Immature natural killer cell (primary cell): Measurements from ENCODE around the gene MT1G. TPM values are rescaled to one million over a fixed set of nuclear protein-coding genes. Genes with fewer than 3 reads are reported as not detected.
A peak's percentile ranks its signal among the peaks of the same experiment; 100 is the strongest.

Experiments
- DNase-seq, 3 donors: peaks; one replicate each; pipeline ENCODE4 v3.0.0; 2022; ENCODE audit warnings: mixed read lengths in 1 of 3
- H3K27ac Mint-ChIP-seq, 6 donors: one replicate each; pipeline ENCODE4 v1.8.0; 2020; ENCODE audit warnings: mixed read lengths in 6 of 6, mild to moderate bottlenecking in 5 of 6, inconsistent platforms in 4 of 6, moderate library complexity in 3 of 6
- H3K27me3 Mint-ChIP-seq, 3 donors: one replicate each; pipeline ENCODE4 v1.8.0; 2020 to 2021; ENCODE audit warnings: low read depth in 3 of 3, mild to moderate bottlenecking in 3 of 3, mixed read lengths in 3 of 3, moderate library complexity in 3 of 3, inconsistent platforms in 1 of 3
- H3K36me3 Mint-ChIP-seq, 3 donors: one replicate each; pipeline ENCODE4 v1.8.0; 2020; ENCODE audit warnings: mixed read lengths in 3 of 3, inconsistent platforms in 2 of 3, mild to moderate bottlenecking in 2 of 3
- H3K4me1 Mint-ChIP-seq, 2 donors: one replicate each; pipeline ENCODE4 v1.8.0; 2020; ENCODE audit warnings: inconsistent platforms in 2 of 2, mild to moderate bottlenecking in 2 of 2, mixed read lengths in 2 of 2, moderate library complexity in 1 of 2
- H3K4me3 Mint-ChIP-seq, 5 donors: one replicate each; pipeline ENCODE4 v1.8.0; 2020; ENCODE audit warnings: mild to moderate bottlenecking in 5 of 5, mixed read lengths in 5 of 5, inconsistent platforms in 3 of 5, moderate library complexity in 3 of 5
- H3K9me3 Mint-ChIP-seq, 6 donors: one replicate each; pipeline ENCODE4 v1.8.0; 2020; ENCODE audit warnings: mild to moderate bottlenecking in 6 of 6, mixed read lengths in 6 of 6, inconsistent platforms in 4 of 6, moderate library complexity in 3 of 6
- polyA plus RNA-seq, 3 donors: library from polyadenylated mRNA; unstranded; fragments of 300-500 nt; fragmentation: Illumina TruSeq; gene quantifications; one replicate each; pipeline ENCODE4 v1.2.3, GENCODE V29; 2021

The MT1G gene
- polyA plus RNA-seq, 3 donors from 2014 or later, result not detected

DNA sequence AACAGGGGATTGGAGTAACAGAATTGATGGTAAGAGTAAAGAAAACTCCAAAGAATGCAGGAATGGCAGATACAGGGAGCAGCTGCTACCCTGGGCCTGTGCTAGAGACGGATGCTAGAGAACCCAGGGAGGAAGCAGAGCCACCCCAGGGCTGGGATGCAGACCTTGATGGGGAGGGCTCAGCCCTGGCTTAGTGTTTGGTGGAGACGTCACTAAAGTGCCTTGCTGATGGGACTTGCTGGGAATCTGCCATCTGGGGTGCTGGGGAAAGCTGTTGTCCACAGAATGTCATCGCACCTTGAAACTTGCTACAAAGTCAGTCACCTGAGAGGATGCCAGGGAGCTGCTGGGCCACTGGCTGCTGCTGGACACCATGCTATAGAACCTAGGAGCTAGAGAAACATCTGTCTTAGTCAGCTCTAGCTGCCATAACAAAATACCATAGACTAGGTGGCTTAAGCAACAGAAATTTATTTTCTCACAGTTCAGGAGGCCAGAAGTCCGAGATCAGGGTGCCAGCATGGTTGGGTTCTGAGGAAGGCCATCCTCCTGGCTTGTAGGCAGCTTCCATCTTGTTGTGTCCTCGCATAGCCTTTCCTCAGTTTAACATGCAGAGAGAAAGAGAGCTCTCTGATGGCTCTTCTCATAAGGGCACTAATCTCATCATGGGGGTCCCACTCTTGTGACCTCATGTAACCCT lies 29.7 kb upstream of the MT1G start:
- DNase-seq, result no peak
- no peaks in the 10 kb centered on the region for H3K9me3 Mint-ChIP-seq
- H3K27ac Mint-ChIP-seq, result no peak overlapping the region
- peaks cover 7 to 10% of the 10 kb centered on the region in 2 donors for H3K4me1 Mint-ChIP-seq
- no peak overlapping the region for H3K4me3 Mint-ChIP-seq
- H3K36me3 Mint-ChIP-seq, result peaks cover 0 to 3% (median 0%) of the 10 kb centered on the region in 3 donors
- peaks cover 2 to 5% (median 2%) of the 10 kb centered on the region in 3 donors for H3K27me3 Mint-ChIP-seq

GRCh38 chr16:56695246-56695645 lies 27.4 kb upstream of the MT1G start:
- Mint-ChIP-seq H3K36me3 (peaks cover 0 to 3% (median 0%) of the 10 kb centered on the region in 3 donors), H3K4me3 (no peak overlapping the region), H3K4me1 (no peaks in the 10 kb centered on the region), H3K9me3 (no peaks in the 10 kb centered on the region), H3K27ac (no peak overlapping the region), H3K27me3 (peaks cover 2 to 5% (median 3%) of the 10 kb centered on the region in 3 donors)
- no peak for DNase-seq

DNA sequence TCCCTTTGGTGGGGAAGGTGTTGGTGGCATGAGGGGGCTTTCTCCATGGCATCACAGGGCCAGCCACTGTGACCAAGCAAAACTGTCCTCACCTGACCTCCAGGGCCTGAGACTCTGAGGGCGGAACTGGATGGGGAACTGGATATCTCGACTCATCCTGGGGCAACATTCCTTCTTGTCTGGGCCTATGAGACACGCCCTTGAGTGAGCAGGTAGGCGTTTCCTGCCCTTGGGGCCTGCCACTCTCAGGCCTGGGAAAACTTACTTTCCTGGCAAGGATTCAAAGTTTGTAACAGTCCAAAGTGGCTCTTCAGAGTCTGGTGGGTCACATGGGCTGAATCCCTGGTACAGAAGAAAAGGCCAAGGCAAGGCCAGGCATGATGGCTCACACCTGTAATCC lies 24.0 kb upstream of the MT1G start:
- no peaks in the 10 kb centered on the region for H3K9me3 Mint-ChIP-seq
- H3K4me3 Mint-ChIP-seq, result no peak overlapping the region
- H3K27me3 Mint-ChIP-seq, result peaks cover 2 to 6% (median 4%) of the 10 kb centered on the region in 3 donors
- H3K27ac Mint-ChIP-seq, result no peak overlapping the region
- no peaks in the 10 kb centered on the region for H3K4me1 Mint-ChIP-seq
- no peak for DNase-seq
- H3K36me3 Mint-ChIP-seq, result no peaks in the 10 kb centered on the region

- Mint-ChIP-seq H3K4me1 (no peaks in the 10 kb centered on the region), H3K4me3 (no peak overlapping the region), H3K9me3 (no peaks in the 10 kb centered on the region), H3K36me3 (peaks cover 0 to 4% (median 3%) of the 10 kb centered on the region in 3 donors), H3K27me3 (peaks cover 2 to 8% (median 4%) of the 10 kb centered on the region in 3 donors), H3K27ac (no peak overlapping the region)
- no peak for DNase-seq
These were observed 22.7 kb upstream of the MT1G start for GRCh38 chr16:56690420-56691122.

DNA sequence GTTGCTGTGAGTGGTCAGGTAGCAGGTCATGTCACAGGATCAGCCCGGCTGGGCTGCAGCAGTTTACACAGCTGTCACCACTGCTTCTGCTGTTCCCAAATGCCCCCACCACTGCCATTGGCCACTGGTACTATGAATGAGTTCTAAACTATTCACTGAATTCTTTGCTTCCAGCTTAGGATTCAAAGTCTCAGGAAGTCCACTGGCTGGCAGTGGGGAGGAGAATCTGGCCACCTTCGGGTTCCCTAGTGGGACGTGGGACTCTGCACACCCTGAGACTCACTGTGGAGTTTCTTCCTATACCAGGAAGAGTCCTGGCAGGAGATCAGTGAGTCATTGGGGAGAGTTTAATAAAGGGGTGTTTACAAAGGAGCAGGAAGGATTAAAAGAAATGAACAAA lies 21.3 kb upstream of the MT1G start:
- peaks cover 2 to 7% (median 2%) of the 10 kb centered on the region in 3 donors for H3K27me3 Mint-ChIP-seq
- H3K4me3 Mint-ChIP-seq, result no peak overlapping the region
- no peaks in the 10 kb centered on the region for H3K9me3 Mint-ChIP-seq
- peaks cover 0 to 4% (median 3%) of the 10 kb centered on the region in 3 donors for H3K36me3 Mint-ChIP-seq
- peaks cover 0 to 2% of the 10 kb centered on the region in 2 donors for H3K4me1 Mint-ChIP-seq
- H3K27ac Mint-ChIP-seq, result no peak overlapping the region
- no peak for DNase-seq

DNA sequence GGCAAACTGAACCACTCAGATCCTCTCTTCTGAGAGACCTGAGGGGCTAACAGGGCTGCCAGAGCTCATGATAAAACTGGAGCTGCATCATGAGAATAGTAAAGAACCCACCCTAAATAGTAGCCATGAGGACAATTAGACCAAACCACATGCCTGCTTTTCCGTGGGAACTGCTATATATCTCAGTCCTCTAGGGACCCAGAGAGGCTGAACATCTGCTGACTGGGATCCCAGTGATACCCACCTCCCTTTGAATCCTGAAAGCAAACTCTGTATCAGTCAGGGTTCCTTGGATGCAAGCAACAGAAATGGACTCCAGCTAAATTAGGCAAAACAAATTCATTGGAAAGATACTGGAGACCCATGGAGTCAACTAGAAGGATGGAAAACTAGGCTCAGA lies 20.9 kb upstream of the MT1G start:
- H3K36me3 Mint-ChIP-seq, result peaks cover 0 to 8% (median 3%) of the 10 kb centered on the region in 3 donors
- no peak overlapping the region for H3K27ac Mint-ChIP-seq
- no peaks in the 10 kb centered on the region for H3K9me3 Mint-ChIP-seq
- peaks cover 2 to 7% (median 2%) of the 10 kb centered on the region in 3 donors for H3K27me3 Mint-ChIP-seq
- no peak for DNase-seq
- peaks cover under 1 to 6% of the 10 kb centered on the region in 2 donors for H3K4me1 Mint-ChIP-seq
- H3K4me3 Mint-ChIP-seq, result no peak overlapping the region

GRCh38 chr16:56686758-56687157 lies 18.9 kb upstream of the MT1G start:
- DNase-seq, result no peak
- H3K27me3 Mint-ChIP-seq, result peaks cover 2 to 7% (median 3%) of the 10 kb centered on the region in 3 donors
- peaks cover 0 to 8% (median 3%) of the 10 kb centered on the region in 3 donors for H3K36me3 Mint-ChIP-seq
- H3K4me1 Mint-ChIP-seq, result peaks cover 17 to 26% of the 10 kb centered on the region in 2 donors
- H3K27ac Mint-ChIP-seq, result peak overlapping the region in 1 of 6 donors; percentile 28
- no peaks in the 10 kb centered on the region for H3K9me3 Mint-ChIP-seq
- no peak overlapping the region for H3K4me3 Mint-ChIP-seq

- Mint-ChIP-seq H3K27me3 (peaks cover 2 to 4% (median 3%) of the 10 kb centered on the region in 3 donors), H3K27ac (no peak overlapping the region), H3K4me1 (peaks cover 20 to 32% of the 10 kb centered on the region in 2 donors), H3K4me3 (no peak overlapping the region), H3K9me3 (no peaks in the 10 kb centered on the region), H3K36me3 (peaks cover 0 to 8% (median 3%) of the 10 kb centered on the region in 3 donors)
- no peak for DNase-seq
These were observed 17.2 kb upstream of the MT1G start for GRCh38 chr16:56684926-56685590.

- peaks cover 2 to 3% (median 3%) of the 10 kb centered on the region in 3 donors for H3K27me3 Mint-ChIP-seq
- H3K36me3 Mint-ChIP-seq, result peaks cover 0 to 8% (median 3%) of the 10 kb centered on the region in 3 donors
- H3K9me3 Mint-ChIP-seq, result no peaks in the 10 kb centered on the region
- DNase-seq, result no peak
- H3K4me3 Mint-ChIP-seq, result peak overlapping the region in 3 of 5 donors; percentile 93 to 95 (median 93)
- no peak overlapping the region for H3K27ac Mint-ChIP-seq
- H3K4me1 Mint-ChIP-seq, result peaks cover 20 to 32% of the 10 kb centered on the region in 2 donors
These were observed 16.5 kb upstream of the MT1G start for GRCh38 chr16:56684256-56684925.

DNA sequence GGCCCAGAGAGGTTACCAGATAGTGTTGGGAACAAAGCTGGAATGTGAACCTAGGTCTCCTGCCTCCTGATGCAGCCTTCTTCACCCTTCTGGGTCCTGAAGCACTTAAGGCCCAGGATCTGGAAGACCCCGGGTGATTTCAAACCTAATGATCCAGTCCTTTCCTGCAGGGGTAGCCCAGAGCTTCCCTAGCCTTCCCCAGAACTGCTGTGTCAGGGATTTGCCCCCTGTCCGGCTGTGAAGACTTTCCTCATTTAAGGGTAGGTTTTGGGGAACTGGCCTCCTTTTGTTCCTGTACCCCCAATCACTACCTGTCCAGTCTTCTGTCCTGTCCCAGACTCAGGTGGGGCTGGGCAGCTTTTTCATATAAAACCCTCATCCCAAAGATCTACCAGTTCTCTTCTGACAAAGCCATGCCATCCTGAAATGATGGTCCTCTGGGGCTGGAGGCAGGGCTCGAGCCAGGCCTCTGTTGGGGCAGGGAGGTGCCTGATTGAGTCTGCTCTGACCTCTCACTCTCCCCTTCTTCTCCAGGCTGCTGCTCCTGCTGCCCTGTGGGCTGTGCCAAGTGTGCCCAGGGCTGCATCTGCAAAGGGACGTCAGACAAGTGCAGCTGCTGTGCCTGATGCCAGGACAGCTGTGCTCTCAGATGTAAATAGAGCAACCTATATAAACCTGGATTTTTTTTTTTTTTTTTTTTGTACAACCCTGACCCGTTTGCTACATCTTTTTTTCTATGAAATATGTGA lies 15.7 kb upstream of the MT1G start:
- Mint-ChIP-seq H3K27ac (peak overlapping the region in 2 of 6 donors; percentile 35 to 83), H3K27me3 (peaks cover 0 to 3% (median 3%) of the 10 kb centered on the region in 3 donors), H3K4me3 (peak overlapping the region; percentile 39 to 97 (median 93)), H3K9me3 (no peaks in the 10 kb centered on the region), H3K4me1 (peaks cover 20 to 32% of the 10 kb centered on the region in 2 donors), H3K36me3 (peaks cover 0 to 8% (median 3%) of the 10 kb centered on the region in 3 donors)
- DNase-seq, result no peak

DNA sequence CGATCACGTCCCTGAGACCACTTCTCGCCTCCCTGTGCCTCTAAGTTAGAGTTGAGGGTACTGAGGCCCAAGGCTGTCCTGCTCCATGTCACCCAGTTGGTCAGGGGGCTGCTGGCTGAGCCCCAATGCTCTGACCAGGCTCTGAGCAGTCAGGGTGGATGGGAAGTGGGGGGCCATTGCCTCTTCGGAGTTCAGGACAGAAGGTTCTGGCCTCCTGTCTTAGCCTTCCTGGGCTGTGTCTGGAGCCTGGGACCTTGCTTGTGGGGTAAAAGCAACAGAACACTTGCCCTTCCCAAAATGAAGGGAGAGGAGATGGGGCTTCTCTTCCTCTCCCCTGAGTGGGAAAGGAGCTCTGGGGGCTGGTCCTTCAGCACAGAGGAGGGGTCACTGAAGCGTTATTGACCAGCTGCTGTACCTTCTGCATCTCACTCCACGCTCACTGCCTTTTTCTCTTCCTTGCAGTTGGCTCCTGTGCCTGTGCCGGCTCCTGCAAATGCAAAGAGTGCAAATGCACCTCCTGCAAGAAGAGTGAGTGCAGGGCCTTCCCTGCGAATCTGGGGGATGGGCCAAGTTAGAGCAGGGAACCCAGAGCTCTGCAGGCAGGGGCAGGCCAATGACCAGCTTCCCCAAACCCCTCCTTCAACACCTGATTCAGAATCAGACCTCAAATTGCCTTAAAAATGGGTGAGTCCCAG lies 15.0 kb upstream of the MT1G start:
- peaks cover 1 to 3% (median 3%) of the 10 kb centered on the region in 3 donors for H3K27me3 Mint-ChIP-seq
- no peaks in the 10 kb centered on the region for H3K9me3 Mint-ChIP-seq
- no peak for DNase-seq
- H3K4me3 Mint-ChIP-seq, result peak overlapping the region; percentile 93 to 97 (median 95)
- H3K4me1 Mint-ChIP-seq, result peaks cover 20 to 32% of the 10 kb centered on the region in 2 donors
- peaks cover 0 to 8% (median 3%) of the 10 kb centered on the region in 3 donors for H3K36me3 Mint-ChIP-seq
- peak overlapping the region; percentile 68 to 93 (median 87) for H3K27ac Mint-ChIP-seq

DNA sequence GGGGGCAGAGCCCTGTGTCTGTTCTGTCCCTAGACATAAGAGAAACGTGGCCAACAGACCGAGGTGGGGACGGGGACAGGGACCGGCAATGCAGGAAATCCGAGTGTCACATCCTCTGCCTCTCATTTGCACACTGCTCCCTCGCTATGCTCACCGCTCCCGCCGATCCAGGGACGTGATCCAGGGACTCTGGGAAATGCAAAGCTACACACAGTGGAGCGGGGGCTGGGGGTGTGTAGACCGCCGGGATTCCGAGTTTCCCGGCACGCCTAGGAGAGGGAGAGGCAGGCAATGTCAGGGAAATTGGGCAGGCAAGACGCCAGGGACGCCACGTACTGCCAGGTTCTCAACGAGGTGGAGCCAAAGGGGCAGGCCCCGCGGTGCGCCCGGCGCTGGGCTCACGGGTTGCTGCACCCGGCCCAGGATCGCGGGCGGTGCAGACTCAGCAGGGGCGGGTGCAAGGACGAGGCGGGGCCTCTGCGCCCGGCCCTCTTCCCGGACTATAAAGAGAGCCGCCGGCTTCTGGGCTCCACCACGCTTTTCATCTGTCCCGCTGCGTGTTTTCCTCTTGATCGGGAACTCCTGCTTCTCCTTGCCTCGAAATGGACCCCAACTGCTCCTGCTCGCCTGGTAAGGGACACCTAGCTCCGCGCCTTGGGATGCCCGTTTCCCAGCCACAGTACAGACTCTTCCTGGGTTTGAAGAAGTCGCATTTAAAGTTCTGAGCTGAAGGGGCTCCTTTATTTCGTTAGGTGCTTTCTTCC lies 14.3 kb upstream of the MT1G start, which contains the start of gene MT1X:
TSS of gene MT1X (plus strand) at position 532 of the 764 bp plus-strand sequence. CDS start at position 603, 71 bp downstream.
- Mint-ChIP-seq H3K9me3 (no peaks in the 10 kb centered on the region), H3K4me1 (peaks cover 20 to 32% of the 10 kb centered on the region in 2 donors), H3K27ac (peak within 1 kb of the TSS; percentile 82 to 93 (median 88)), H3K36me3 (peaks cover 0 to 8% (median 3%) of the 10 kb centered on the region in 3 donors), H3K27me3 (peaks cover 2 to 3% (median 3%) of the 10 kb centered on the region in 3 donors), H3K4me3 (peak within 1 kb of the TSS; percentile 93 to 97 (median 95))
- peak; percentile 74 to 86 (median 85) for DNase-seq
